CD1c-positive myeloid dendritic cell (primary cell): ENCODE results near the gene POLD1.
"Not testable (repeated sequence)": the region's sequence is repeated elsewhere in the genome, so short reads cannot be mapped to it uniquely, and the experiment has no call there.

Experiments used
- DNase-seq: peaks from one replicate; pipeline ENCODE4 v3.0.0-alpha.2; 2016; ENCODE audit errors: extremely low spot score

Gene POLD1

DNA sequence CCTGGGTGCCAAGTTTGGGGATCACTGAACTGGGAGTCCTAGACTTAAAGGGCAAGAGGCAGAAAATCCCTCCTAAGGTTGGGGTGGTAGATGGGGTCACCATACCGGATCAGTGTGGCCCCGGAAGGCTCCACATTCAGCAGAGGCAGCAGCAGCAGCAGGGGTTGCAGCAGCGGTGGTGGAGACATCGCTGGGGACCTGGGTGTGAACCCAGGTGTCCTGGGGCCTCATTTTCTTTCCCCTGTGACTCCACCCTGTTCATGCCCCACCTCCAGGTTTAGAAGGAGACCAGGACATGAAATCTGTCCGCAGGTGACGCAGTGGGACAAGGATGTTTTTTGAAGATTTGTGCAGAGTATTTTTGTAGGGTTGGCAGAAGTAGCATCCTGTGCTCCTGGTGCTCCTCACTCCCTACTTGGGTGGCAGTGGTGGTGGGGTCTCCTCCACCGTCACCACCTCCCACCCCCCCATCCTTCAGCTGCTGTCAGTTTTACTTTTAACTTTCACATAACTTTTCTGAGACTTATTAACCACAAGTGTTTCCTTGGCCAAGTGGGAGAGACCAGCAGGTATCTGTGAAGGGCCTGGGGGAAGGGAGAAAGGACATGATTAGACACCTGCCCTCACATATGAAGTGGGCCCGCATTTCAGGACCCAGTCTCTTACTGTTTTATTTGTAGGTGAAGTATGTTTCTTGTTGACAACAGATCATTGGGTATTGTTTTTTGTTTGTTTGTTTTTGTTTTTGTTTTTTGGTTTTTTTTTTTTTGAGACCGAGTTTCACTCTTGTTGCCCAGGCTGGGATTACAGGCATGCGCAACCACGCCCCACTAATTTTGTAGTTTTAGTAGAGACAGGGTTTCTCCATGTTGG, 18.5 kb upstream of the POLD1 start, which contains the start of gene NAPSA:
NAPSA (minus strand) TSS at position 206 of the 873 bp plus-strand sequence; CDS start at position 188, 18 bp downstream.
- no peak for DNase-seq

- peak; percentile 85 for DNase-seq
Measured at GRCh38 chr19:50368649-50369570, 15.2 kb upstream of the POLD1 start.

- DNase-seq = peak; percentile 47
Measured at GRCh38 chr19:50371914-50372475, 12.2 kb upstream of the POLD1 start.

GRCh38 chr19:50376166-50377050, 7.7 kb upstream of the POLD1 start, which contains the start of gene NR1H2:
TSS of gene NR1H2 (plus strand) at chr19:50376457. CDS start at chr19:50377606, 1,149 bp downstream.
- DNase-seq = peak; percentile 99

- DNase-seq = no peak
Measured at GRCh38 chr19:50377051-50377461, 7.1 kb upstream of the POLD1 start.

DNA sequence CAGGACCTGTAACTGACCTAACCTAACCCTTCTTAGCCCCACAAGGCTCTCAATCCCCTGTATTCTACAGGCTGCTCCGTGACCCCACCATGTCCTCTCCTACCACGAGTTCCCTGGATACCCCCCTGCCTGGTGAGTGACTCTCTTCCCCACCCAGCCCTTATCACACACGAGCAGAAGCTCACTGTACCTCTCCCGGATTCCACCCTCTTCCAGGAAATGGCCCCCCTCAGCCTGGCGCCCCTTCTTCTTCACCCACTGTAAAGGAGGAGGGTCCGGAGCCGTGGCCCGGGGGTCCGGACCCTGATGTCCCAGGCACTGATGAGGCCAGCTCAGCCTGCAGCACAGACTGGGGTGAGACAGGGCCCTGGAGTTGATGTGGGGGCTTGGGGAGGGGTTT, 6.6 kb upstream of the POLD1 start:
- no peak for DNase-seq

- DNase-seq = no peak
Measured at GRCh38 chr19:50378169-50378862, 5.8 kb upstream of the POLD1 start.

DNA sequence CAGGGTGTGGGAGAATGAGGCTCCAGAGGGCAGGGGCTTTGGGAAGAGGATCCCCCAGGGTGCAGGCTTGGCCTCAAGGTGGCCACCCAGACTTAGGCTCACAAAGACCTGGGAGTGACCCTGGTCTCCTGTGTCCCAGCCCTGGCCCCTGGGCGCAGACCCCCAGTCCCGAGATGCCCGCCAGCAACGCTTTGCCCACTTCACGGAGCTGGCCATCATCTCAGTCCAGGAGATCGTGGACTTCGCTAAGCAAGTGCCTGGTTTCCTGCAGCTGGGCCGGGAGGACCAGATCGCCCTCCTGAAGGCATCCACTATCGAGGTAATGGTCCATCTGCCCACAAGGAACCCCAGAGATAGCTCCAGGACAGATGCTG, 5.3 kb upstream of the POLD1 start:
- no peak for DNase-seq

DNA sequence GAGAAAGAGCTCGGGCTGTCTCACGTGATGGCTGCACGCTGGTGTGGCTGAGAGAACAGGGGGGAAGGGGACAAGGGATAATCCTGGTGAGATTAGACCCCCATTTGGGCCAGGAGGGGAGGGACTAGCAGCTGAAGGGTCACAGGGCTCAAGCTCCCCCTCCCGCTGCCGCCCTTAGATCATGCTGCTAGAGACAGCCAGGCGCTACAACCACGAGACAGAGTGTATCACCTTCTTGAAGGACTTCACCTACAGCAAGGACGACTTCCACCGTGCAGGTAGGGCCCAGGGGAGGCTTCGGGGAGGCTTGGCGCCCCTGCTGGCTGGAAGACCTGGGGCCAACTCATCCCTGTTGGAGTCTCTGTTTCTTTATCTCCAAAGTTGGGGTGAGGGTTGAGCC, 4.5 kb upstream of the POLD1 start:
- no peak for DNase-seq

GRCh38 chr19:50380137-50380536, 4.0 kb upstream of the POLD1 start:
- no peak for DNase-seq

DNA sequence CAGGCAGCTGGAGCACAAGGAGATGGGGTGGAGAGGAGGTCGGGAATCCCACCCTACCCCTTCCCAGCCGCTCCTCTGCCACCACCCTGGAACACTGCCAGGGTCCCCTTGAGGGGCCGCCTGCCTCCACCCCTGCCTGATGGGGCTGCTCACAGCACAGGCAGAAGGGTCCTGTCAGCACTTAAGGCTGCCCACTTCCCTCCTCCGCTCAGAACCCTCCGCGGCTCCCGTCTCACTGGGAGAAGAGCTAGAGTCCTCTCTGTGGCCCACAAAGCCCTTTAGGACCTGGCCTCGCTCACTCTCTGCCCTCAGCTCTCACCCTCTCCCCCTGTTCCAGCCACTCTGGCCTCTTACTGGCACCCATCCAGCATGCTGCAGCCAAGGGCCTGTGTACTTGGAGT, 3.4 kb upstream of the POLD1 start:
- DNase-seq = no peak

DNA sequence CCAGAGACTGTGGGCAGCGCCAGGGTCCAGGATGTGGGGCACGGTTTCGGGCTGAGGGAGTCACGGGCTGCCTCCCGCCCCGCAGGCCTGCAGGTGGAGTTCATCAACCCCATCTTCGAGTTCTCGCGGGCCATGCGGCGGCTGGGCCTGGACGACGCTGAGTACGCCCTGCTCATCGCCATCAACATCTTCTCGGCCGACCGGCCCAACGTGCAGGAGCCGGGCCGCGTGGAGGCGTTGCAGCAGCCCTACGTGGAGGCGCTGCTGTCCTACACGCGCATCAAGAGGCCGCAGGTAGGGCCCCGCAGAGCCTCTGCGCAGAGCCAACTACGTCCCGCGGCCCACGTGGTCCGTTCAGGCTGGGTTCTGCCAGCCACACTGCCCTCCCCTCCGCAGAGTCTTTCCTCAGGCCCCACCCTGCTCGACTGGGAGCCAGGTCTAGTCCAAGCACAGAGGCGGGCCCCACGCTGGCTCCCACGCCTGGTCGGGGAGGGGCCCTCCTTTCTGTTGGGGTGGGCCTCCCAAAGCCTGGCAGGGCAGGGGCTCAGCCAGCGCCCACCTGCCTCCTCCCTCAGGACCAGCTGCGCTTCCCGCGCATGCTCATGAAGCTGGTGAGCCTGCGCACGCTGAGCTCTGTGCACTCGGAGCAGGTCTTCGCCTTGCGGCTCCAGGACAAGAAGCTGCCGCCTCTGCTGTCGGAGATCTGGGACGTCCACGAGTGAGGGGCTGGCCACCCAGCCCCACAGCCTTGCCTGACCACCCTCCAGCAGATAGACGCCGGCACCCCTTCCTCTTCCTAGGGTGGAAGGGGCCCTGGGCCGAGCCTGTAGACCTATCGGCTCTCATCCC, 2.0 kb upstream of the POLD1 start:
- no peak for DNase-seq

GRCh38 chr19:50383001-50383851, 921 bp upstream of the POLD1 start:
- no peak for DNase-seq

GRCh38 chr19:50384685-50385535, 763 bp downstream of the POLD1 start:
- DNase-seq = peak; percentile 92

GRCh38 chr19:50387176-50387867, 3.2 kb downstream of the POLD1 start:
- peak; percentile 83 for DNase-seq

DNA sequence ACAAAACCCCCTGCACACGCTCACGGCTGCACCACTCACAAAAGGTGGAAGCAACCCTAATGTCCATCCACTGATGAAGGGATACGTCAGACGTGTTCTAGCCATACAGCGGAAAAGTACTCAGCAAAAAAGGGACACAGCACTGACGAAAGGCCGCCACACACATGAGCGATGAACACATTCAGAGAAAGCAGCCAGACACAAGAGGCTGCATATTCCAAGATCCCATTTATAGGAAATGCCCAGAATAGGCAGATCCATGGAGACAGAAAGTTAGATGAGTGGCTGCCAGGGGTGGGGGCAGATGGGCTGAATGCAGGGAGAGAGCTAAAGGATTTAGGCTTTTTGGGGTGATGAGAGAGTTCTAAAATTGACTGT, 3.7 kb downstream of the POLD1 start:
- no peak for DNase-seq

- not testable (repeated sequence) for DNase-seq
Measured at GRCh38 chr19:50390295-50390694, 6.1 kb downstream of the POLD1 start.
